NCI-H2029 treated with DMSO at 0.1 percent for 48 hours (cell line): ENCODE results near the gene ARL13B.
"Not testable (repeated sequence)": the region's sequence is repeated elsewhere in the genome, so short reads cannot be mapped to it uniquely, and the experiment has no call there.

Source experiments
- DNase-seq: peaks from one replicate; lab custom pipeline; 2025; lab: John Stamatoyannopoulos, UW

The ARL13B gene

GRCh38 chr3:94063496-94064119 lies 83.7 kb downstream of the ARL13B start:
- DNase-seq = no peak

GRCh38 chr3:94064243-94064860 lies 84.4 kb downstream of the ARL13B start:
- no peak for DNase-seq

- DNase-seq = no peak
Measured at GRCh38 chr3:94065122-94065521, 85.2 kb downstream of the ARL13B start.

GRCh38 chr3:94065819-94066480 lies 86.0 kb downstream of the ARL13B start:
- DNase-seq = no peak

- DNase-seq = no peak
Measured at GRCh38 chr3:94066506-94067500, 86.8 kb downstream of the ARL13B start.

- no peak for DNase-seq
Measured at GRCh38 chr3:94069194-94069813, 89.3 kb downstream of the ARL13B start.

GRCh38 chr3:94070341-94070911 lies 90.5 kb downstream of the ARL13B start:
- DNase-seq = no peak

- DNase-seq = no peak
Measured at GRCh38 chr3:94071713-94072284, 91.8 kb downstream of the ARL13B start.

- no peak for DNase-seq
Measured at GRCh38 chr3:94076055-94076454, 96.1 kb downstream of the ARL13B start.

- DNase-seq = not testable (repeated sequence)
Measured at GRCh38 chr3:94080552-94080951, 100.6 kb downstream of the ARL13B start.

GRCh38 chr3:94081884-94082283 lies 101.9 kb downstream of the ARL13B start:
- no peak for DNase-seq

GRCh38 chr3:94082391-94082937 lies 102.5 kb downstream of the ARL13B start:
- DNase-seq = no peak

GRCh38 chr3:94083261-94083660 lies 103.3 kb downstream of the ARL13B start:
- no peak for DNase-seq

GRCh38 chr3:94089126-94089525 lies 109.2 kb downstream of the ARL13B start:
- no peak for DNase-seq

- no peak for DNase-seq
Measured at GRCh38 chr3:94092086-94092485, 112.1 kb downstream of the ARL13B start.

GRCh38 chr3:94093151-94093550 lies 113.2 kb downstream of the ARL13B start:
- no peak for DNase-seq

GRCh38 chr3:94095111-94095510 lies 115.2 kb downstream of the ARL13B start:
- no peak for DNase-seq

- no peak for DNase-seq
Measured at GRCh38 chr3:94098452-94098851, 118.5 kb downstream of the ARL13B start.

- DNase-seq = no peak
Measured at GRCh38 chr3:94099311-94099710, 119.4 kb downstream of the ARL13B start.

GRCh38 chr3:94101860-94102259 lies 121.9 kb downstream of the ARL13B start:
- no peak for DNase-seq
